ENCODE results near the gene TMEM271.
A peak's percentile ranks its signal among the peaks of the same experiment; 100 is the strongest.
"Not testable (repeated sequence)": the region's sequence is repeated elsewhere in the genome, so short reads cannot be mapped to it uniquely, and the experiment has no call there.

The TMEM271 gene

DNA sequence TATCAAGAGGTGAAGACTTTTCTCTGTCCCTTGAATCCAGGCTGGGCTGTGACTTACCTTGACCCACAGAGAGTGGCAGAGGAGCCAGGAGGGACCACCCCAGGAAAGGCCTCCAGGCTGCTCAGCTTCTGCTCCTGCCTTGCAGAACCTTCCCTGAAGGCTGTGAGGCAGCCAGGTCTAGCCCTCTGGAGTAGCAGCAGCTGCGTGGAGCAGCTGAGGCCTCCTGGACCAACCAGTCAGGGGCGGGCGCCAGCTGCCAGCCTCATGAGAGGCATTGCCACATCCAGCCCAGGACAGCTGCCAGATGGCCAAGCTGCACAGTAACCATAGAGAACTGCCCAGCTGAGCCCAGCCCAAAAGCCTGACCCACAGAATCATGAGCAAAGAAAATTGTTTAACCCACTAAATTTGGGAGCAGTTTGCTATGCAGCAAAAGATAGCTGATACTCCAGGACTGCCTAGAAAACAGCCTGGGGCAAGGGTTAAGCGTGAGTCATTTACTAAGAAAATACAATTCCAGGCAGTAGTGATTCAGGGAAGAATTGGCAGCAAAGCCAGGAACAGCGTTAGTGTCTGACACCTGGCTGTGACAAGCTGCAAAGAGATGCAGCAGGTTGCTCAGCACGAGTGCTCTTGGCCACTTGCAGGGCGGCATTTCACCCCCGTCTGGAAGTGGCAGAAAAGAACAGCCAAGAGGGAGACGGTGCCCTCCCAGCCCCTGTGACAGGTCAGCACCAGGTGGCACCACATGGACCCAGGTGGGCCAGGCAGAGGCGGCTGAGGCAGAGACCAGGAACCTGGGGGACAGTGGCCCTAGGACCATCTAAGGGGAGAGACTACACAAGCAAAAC, 34.5 kb upstream of the TMEM271 start:
- no peak for DNase-seq

DNA sequence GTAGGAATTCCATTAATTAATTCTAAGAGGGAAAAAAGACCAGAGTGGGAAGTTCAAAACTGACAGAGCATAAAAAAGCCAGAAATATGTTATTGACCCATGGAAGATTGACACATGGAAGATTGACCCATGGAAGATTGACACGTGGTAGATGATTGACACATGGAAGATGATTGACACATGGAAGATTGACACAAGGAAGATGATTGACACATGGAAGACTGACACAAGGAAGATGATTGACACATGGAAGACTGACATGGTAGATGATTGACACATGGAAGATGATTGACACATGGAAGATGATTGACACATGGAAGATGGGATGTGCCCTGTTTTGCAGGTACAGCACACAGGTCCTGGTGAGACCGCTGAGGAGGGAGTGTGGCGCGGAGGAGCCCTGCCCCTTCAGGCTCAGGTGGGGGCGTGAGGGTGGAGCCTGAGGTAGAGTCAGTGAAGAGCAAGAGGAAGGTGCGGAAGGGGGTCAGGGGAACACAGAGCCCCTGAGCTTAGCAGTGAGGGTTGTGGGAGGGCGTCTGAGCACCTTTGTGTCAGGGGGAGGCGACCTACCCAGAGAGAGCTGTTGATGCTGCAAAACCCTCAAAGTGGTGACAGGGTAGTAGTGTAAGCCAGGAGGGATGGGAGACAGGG, 33.4 kb upstream of the TMEM271 start:
- no peak for DNase-seq

DNA sequence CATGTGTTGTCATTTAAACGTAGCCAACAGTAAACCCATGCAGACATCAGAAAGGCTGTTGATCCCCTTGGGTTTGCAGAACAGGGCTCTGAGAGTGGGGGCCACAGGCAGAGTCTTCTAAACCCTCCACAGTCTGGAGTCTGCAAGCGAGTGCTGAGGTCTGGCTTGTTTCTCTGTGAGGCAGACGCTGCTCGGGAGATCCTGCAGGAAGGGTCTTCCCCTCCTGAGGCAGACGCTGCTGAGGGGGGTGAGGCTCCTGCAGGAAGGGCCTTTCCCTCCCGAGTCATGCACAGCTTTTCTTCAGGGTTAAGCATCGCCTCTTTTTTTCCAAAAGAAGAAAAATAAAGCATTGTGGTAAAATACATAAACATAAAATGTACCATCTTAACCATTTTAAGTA, 32.1 kb upstream of the TMEM271 start:
- no peak for DNase-seq

- DNase-seq: no peak
These were observed 29.8 kb upstream of the TMEM271 start for GRCh38 chr4:605702-606425.

- no peak for DNase-seq
These were observed 28.0 kb upstream of the TMEM271 start for GRCh38 chr4:604131-604530.

DNA sequence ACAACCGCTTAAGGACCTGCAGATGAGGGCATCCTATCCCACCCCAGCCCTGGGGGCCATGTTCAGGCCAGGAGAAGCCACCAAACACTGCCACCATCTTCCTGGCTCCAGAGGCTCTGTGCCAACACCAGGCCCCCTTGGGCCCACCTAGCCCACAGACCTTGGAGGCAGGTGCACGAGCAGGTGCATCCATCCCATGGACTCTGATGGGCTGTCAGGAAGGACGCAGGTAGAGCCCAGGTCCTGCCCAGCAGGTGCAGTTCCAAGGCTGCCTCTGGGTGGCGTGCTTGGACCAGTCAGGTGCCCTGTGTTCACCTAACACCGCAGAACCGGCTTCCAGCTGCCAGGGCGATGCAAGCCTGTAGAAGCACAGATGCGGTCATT, 26.5 kb upstream of the TMEM271 start:
- DNase-seq: peak; percentile 34

DNA sequence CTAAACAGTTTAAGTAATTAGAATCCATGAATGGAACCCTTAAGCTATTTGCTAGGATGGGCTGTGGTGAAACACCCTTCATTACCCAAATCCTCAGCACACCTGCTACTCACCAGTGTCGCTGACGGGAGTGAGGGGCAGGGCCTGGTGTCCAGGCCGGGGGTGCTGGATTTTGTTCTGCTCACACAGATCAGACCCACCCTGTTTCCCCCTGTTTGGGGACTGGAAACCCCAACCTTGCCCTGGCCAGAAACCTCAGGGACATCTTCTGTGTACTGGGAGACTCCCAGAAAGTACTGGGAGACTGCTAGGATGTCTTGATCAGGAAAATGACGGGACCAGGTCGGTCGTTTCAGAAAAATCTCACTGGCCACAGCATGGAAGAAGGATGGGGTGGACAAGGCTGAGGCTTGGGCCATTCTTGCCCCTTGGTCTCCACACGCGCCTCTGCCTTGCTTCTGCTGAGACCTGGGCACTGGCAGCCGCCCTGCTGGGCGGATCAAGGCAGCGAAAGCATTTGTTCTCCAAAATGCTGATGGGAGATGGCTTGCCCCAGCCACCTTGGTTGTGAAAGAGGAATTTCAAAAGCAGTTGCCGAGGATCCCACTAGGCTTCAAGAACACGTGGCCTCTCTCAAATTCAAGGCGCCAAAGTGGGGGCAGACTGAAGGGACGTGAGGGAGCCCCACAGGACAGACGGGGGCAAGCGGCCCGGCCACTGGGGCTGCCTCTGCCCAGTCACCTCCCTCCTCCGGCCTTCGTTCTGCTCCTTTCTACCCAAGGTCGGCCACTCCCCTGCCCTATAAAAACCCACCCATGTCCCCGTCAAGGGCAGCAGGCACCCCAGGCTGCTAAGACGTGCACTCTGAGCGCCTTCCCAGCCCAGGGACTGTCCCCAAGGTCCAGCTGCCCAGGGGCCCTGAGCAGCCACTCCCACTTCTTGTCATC, 25.8 kb upstream of the TMEM271 start:
- DNase-seq: no peak

- no peak for DNase-seq
These were observed 24.9 kb upstream of the TMEM271 start for GRCh38 chr4:600850-601515.

GRCh38 chr4:600166-600565, 24.1 kb upstream of the TMEM271 start:
- no peak for DNase-seq

- DNase-seq: no peak
These were observed 22.8 kb upstream of the TMEM271 start for GRCh38 chr4:598925-599324.

- DNase-seq: no peak
These were observed 16.9 kb upstream of the TMEM271 start for GRCh38 chr4:592825-593520.

DNA sequence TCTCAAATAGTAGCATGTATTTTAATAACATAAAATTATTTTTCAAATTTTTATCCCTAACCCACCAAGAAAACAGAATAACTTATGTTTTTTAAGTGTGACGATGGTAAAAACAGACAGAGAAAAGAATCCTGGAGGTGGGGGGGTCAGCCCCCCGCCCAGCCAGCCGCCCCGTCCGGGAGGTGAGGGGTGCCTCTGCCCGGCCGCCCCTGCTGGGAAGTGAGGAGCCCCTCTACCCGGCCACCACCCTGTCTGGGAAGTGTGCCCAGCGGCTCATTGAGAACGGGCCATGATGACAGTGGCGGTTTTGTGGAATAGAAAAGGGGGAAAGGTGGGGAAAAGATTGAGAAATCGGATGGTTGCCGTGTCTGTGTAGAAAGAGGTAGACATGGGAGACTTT, 16.1 kb upstream of the TMEM271 start:
- DNase-seq: not testable (repeated sequence)

- DNase-seq: no peak
These were observed 14.3 kb upstream of the TMEM271 start for GRCh38 chr4:590313-590841.

DNA sequence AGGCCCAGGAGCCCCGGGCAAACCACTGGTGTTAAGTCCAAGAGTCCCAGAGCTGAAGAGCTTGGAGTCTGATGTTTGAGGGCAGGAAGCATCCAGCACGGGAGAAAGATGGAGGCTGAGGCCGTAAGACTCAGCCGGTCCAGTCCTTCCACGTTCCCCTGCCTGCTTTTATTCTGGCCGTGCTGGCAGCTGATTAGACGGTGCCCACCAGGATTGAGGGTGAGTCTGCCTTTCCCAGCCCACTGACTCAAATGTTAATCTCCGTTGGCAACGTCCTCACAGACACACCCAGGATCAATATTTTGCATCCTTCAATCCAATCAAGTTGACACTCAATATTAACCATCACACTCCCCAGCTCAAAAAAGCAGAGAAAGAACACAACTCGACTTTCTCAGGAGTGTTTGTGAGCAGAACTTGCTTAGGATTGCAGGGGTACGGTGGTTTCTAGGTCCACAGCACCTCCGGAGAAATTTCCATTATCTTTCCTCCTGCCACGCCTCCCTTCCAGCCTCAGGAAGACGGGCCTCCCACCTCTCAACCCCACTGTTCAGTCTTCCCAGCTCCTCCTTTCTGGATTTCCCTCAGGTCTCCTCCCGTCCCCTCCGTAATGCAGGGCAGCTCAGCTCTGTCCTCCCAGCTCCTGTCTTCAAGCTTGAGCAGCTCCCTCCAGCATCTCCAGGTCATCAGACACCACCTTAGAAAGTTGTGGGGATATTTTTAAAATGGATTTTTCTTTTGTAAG, 13.3 kb upstream of the TMEM271 start:
- DNase-seq: no peak

DNA sequence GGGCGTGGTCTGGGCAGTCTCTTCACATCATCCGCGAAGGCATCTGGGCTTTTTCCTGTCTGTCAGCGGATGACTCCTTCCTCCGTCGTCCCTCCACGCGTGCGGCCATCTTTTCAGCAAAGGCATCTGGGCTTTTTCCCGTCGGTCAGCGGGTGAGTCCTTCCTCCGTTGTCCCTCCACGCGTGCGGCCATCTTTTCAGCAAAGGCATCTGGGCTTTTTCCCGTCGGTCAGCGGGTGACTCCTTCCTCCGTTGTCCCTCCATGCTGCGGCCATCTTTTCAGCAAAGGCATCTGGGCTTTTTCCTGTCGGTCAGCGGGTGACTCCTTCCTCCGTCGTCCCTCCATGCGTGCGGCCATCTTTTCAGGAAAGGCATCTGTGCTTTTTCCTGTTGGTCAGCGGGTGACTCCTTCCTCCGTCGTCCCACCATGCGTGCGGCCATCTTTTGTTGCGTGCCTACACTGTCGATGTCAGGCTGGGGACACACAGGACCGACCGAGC, 12.3 kb upstream of the TMEM271 start:
- no peak for DNase-seq

- no peak for DNase-seq
These were observed 11.7 kb upstream of the TMEM271 start for GRCh38 chr4:587671-588350.

GRCh38 chr4:583820-584219, 7.7 kb upstream of the TMEM271 start:
- DNase-seq: no peak

DNA sequence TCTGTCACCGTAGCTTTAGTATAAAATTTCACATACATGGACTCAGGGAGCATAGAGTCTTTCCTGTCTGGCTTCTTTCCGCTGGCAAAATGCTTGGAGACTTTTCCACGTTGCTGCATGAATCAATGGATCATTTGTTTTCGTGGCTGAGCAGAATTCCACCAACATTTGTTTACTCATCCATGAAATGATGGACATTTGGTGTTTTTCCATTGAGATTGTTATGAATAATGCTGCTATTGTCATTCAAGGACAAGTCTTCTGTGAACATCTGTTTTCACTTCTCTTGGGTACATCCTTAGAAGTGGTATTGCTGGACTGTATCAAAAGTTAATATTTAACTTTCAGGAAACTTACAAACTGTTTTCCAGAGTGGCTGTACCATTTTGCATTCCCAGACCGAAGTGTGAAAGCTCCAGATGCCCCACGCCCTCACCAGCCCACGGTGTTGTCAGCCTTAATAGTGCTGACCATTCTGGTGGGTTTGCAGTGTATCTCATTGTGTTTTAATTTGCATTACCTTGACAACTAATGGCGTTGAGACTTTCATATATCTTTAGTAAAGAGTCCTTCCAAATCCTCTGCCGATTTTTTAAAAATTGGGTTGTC, 5.8 kb upstream of the TMEM271 start:
- DNase-seq: no peak

DNA sequence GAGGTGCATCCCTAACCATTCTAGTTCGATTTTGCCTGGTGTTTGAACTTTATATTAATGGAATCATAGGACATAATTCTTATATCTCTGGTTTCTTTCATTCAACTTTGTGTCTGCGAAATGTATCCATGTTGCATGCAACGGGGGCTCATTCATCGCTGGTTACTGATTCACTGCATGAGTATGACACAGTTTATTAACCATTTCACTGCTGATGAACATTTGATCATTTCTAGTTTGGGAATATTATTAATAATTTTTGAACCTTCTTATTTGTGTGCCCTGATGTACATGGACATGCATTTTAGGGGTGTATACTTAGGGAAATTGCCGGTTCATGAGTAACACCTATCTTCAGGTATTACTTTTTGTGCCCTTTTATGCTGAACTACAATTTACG, 5.1 kb upstream of the TMEM271 start:
- DNase-seq: no peak
